Activated T-cell treated with anti-CD3 and anti-CD28 coated beads for 24 hours (primary cell): ENCODE measurements around the gene IQCH.

Experiments
- DNase-seq: peaks from one replicate; pipeline ENCODE4 v3.0.0-alpha.2; 2020; ENCODE audit warnings: low read depth

Gene IQCH

DNA sequence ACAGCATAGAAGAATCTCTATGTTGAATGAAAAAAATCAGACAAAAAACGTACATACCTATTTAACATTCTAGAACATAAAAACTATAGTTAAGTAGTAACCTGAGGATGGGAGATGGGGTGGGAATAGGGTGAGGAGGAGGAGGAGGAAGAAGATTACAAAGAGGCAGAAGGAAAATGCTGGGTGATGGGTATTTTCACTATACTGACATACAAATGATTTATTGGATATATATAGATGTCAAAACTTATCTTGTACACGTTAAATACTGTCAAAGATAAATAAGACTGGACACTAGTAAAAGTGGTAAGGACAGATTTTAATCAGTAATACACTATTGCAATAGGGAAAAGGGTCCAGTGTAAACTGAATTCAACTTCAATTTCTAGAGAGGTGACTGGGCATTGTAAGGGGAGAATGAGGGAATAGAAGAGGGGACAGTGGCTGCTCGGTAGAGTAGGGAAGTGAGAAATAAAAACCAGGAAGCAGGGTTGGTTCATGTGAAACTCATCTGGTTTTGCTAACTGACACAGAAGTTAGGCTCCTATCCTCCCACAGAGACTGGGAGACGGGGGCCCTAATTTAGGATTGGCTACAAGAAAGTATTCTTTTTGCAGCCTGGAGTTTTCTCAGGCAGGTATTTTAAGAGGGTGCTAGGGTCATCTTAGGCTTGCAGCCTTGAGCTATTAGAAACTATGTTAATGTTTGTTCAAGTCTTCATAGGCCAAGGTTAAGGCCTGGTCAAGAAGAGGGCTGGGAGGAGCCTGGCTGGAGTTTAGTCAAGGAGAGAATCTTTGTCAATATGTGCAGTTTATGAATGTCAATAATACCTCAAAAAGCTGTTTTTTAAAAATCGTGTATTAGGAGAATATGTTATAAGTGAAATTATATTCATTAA is 251.3 kb downstream of the IQCH start:
- DNase-seq, result no peak

DNA sequence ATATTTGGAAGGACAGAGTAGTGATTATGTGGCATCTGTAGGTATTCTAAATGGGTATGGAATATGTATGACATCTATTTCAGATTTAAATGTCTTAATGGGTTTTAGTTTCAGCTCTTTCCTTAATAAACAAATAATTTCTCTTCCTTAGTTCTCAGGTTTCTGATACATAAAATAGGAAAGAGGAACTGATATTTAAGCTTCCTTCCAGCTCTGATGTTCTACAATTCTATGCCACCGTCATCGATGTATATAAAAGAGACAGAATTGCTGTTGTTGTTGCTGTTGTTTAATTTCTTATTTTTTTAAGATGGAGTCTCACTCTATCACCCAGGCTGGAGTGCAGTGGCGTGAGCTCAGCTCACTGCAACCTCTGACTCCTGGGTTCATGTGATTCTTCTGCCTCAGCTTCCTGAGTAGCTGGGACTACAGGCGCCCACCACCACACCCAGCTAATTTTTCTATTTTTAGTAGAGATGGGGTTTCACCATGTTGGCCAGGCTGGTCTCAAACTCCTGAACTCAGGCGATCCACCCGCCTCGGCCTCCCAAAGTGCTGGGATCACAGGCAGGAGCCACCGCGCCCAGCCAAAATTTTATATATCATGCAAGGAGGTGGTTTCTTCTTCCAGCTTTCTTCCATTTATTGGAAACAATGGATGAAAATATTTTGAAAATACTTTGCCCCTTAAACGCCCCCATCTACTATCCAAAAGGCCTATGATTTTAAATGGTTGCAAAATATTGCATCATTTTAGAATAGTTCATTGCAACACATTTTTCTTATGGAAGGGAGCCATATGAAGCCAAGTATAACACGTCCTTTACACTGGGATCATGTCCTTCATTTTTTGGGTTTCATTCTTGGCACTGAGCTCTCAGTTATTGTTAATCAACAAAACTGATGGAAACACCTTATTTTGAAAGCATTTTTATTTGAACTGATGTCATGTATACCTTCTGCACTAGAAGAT is 252.5 kb downstream of the IQCH start:
- DNase-seq, result no peak

DNA sequence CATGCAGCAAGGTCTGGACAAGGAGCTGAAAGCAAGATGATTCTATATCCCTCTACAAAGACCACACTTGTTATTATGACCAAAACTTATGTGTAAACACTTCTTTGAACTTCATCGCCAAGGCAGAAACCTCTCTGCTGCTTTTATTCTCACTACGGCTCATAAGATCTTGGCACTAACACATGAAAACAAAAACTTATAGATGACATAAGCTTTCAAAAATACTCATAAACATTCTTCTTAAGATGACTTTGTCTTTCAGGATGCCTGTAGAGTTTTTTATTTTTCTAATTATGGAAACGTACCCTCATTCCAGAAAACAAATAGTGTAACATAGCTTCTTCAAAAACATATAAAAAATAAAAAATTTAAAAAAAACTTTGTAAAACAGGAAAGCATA is 253.8 kb downstream of the IQCH start:
- DNase-seq, result no peak

DNA sequence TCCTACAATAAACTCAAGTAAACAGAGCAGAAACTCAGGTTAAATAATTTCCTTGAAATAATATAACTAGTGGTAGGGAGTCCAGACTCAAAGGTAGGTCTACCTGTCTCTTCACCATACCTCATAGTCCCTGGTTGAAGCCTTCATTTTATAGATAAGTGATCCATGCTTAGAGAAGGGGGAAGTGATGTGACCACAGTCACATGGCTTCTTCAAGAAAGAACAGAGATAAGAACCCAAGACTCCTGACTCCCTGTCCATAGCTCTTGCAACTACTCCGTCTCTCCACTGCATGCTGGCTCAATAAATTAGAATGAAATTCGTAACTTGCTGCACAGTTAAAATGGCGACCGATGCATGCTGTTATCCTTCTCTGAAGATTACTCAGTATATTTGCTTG is 255.3 kb downstream of the IQCH start:
- no peak for DNase-seq

GRCh38 chr15:67510597-67511190 is 256.1 kb downstream of the IQCH start:
- no peak for DNase-seq

- DNase-seq, result no peak
These were observed 257.0 kb downstream of the IQCH start for GRCh38 chr15:67511606-67512005.

DNA sequence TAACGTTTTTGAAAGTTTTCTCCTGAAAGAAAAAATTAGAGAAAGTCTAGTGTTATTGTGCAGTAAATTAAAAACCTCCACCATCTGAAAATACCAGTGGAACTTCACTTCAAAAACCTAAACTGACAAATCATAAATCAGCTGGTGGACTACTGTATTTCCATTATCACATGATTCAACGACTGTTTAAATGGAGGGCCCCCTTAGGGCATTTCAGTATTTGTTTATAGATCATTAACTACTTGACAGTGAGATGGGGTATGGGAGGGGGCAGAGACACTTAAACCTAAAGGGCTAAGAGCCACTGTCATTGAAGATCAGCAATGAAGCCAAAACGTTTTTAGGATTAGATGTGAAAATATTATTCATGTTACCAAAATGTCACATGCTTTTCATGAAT is 257.6 kb downstream of the IQCH start:
- DNase-seq, result no peak

GRCh38 chr15:67512933-67513714 is 258.5 kb downstream of the IQCH start:
- DNase-seq, result no peak

DNA sequence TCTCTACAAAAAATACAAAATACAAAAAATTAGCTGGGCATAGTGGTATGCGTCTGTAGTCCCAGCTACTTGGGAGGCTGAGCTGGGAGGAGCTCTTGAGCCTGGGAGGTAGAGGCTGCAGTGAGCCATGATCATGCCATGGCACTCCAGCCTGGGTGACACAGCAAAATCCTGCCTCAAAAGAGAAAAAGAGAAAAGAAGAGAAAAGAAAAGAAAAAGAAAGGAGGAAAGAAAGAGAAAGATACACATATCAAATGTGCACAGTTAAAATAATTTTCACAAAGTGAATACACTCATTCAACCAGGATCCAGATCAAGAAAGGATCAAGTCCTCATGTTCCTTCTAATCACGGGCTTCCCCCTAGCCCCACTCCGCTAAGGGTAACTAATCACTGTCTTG is 260.5 kb downstream of the IQCH start:
- no peak for DNase-seq

GRCh38 chr15:67515557-67515956 is 261.0 kb downstream of the IQCH start:
- DNase-seq, result no peak

GRCh38 chr15:67520321-67521028 is 265.9 kb downstream of the IQCH start:
- no peak for DNase-seq

GRCh38 chr15:67521029-67521782 is 266.6 kb downstream of the IQCH start, which contains the start of gene C15orf61:
TSS of gene C15orf61 (plus strand) at chr15:67521131. CDS start at chr15:67521249, 118 bp downstream.
- DNase-seq, result peak; percentile 82

DNA sequence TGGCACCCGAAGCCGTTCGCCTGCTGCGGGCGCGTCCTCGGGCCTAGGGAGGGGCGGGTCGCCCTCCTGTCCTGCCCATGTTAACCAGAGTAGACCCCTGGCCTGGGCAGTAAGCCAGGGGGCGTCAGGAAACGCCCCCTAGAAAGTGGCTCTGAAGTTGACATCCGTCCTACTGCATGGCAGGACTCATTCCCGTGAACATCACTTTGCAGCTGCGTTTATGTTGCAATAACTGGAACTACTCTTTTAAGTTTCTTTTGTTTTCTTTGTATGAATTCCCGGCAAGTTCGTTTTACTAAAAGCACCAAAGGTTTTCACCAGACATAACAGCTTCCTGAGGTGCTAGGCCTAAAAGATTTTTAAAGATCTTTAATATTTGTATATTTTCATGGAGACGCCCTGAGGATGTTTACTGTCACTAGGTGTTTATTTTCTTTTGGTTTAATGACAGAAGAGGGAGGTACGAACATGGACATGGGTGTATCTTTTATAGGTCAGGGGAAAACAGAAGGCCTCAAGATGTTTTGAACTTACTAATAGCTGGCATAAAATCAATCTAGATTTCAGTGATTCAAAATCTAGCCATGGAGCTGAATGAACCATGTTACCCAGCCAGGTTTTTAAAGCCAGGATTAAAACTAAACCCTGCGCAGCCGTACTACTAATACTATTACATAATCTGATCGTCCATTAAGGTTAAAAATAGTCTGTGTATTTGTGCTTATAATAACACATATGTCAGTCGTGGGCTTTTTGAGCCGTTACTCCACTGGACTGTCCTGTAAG is 267.4 kb downstream of the IQCH start:
- no peak for DNase-seq

DNA sequence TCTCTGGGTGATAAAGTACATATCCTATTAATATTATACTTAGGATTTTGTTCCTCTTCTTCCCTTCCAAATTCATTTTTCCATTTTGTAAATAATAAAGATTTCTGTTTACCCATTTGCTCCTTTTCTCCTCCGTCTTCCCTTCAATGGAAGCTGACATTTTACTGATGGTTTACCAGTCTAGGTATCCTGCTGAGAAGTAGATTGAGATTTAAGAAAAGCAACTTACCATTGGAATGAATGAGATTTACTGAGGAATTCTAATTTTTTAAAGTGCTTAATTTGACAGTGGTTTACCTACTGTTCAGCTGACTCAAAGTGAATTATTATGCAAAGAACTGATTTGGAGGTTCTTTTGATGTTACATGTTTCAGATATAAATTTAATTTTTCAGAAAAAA is 268.7 kb downstream of the IQCH start:
- no peak for DNase-seq

DNA sequence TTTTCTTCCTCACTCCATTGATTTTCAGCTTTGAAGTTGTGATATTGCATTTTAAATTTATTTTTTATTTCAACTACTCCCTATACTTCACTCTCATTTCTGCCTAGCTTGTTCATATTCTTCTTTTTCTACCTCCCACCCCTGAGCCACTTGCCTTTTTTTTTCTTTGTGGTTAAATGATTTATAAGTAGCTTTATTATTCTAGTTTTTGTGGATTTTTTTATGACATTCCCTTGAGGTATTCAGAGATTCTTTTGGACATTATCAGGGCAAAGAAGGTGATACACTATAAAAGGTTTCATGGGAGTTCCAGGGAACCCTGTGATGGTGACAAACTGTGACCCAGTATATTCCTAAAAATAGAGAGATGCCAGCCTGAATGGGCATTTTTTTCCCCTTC is 269.6 kb downstream of the IQCH start:
- DNase-seq, result no peak

GRCh38 chr15:67528513-67528912 is 273.9 kb downstream of the IQCH start:
- no peak for DNase-seq

GRCh38 chr15:67531379-67531914 is 276.9 kb downstream of the IQCH start:
- no peak for DNase-seq

GRCh38 chr15:67533873-67534272 is 279.3 kb downstream of the IQCH start:
- DNase-seq, result no peak

- no peak for DNase-seq
These were observed 279.8 kb downstream of the IQCH start for GRCh38 chr15:67534360-67534759.
